AG10803 (cell line): ENCODE measurements around the gene CCDC107.
"Not testable (repeated sequence)": the region's sequence is repeated elsewhere in the genome, so short reads cannot be mapped to it uniquely, and the experiment has no call there.

ENCODE experiments used
- DNase-seq: peaks from one replicate; pipeline ENCODE4 v3.0.0; 2010; ENCODE audit warnings: low read depth
- H3K4me3 ChIP-seq: 2 replicates; pipeline ENCODE4 v1.5.1; 2011; ENCODE audit warnings: mild to moderate bottlenecking, low read length, control low read depth
- CTCF ChIP-seq: conservative IDR thresholded peaks from 2 replicates; pipeline ENCODE4 v1.5.1; 2011; ENCODE audit warnings: mild to moderate bottlenecking, low read length, control low read depth, inconsistent platforms

Gene CCDC107

GRCh38 chr9:35658137-35658967, at the start of gene CCDC107:
TSS of gene CCDC107 (plus strand) at chr9:35658292. CDS start at chr9:35658380, 88 bp downstream.
- H3K4me3 ChIP-seq: peak within 1 kb of the TSS; percentile 91
- DNase-seq: peak; percentile 75
- peak; percentile 35 for TF ChIP-seq CTCF

GRCh38 chr9:35609001-35609819, 48.9 kb upstream of the CCDC107 start:
- TF ChIP-seq CTCF: no peak
- no peak for DNase-seq
- no peak overlapping the region for H3K4me3 ChIP-seq

GRCh38 chr9:35609820-35610163, 48.3 kb upstream of the CCDC107 start:
- DNase-seq: no peak
- no peak overlapping the region for H3K4me3 ChIP-seq
- TF ChIP-seq CTCF: no peak

- peak; percentile 77 for TF ChIP-seq CTCF
- no peak overlapping the region for H3K4me3 ChIP-seq
- peak; percentile 47 for DNase-seq
These were observed 46.8 kb upstream of the CCDC107 start for GRCh38 chr9:35611230-35611797.

- not testable (repeated sequence) for DNase-seq
These were observed 46.0 kb upstream of the CCDC107 start for GRCh38 chr9:35612066-35612465.

GRCh38 chr9:35612843-35613242, 45.2 kb upstream of the CCDC107 start:
- H3K4me3 ChIP-seq: no peak overlapping the region
- TF ChIP-seq CTCF: no peak
- DNase-seq: no peak

More at GRCh38 chr9:35612066-35612465, 46.0 kb upstream of the CCDC107 start:
- not testable (repeated sequence) for H3K4me3 ChIP-seq

- no peak for DNase-seq
- no peak for TF ChIP-seq CTCF
- H3K4me3 ChIP-seq: no peak overlapping the region
These were observed 42.0 kb upstream of the CCDC107 start for GRCh38 chr9:35615981-35616680.
